Endothelial cell of umbilical vein (primary cell): Measurements from ENCODE around the gene NTN3. TPM values are rescaled to one million over a fixed set of nuclear protein-coding genes. Genes with fewer than 3 reads are reported as not detected.
A peak's percentile ranks its signal among the peaks of the same experiment; 100 is the strongest.

Experiments
- BruUV-seq: library from RNA; stranded (reverse); fragments of 400-500 nt; replicated peaks from 2 replicates; lab custom pipeline; 2021; lab: Mats Ljungman, UMichigan
- CTCF ChIA-PET: fragments of 300-600, 350-600 bp; sonication (Branson Sonifier 250); formaldehyde crosslinking; loops from one replicate; lab custom pipeline; 2021; ENCODE audit warnings: antibody characterized with exemption, inconsistent platforms; lab: Charles Lee
- POLR2A ChIA-PET: fragments of 300-600, 350-600 bp; sonication (Branson Sonifier 250); formaldehyde crosslinking; loops from one replicate; lab custom pipeline; 2021; ENCODE audit warnings: antibody characterized with exemption, inconsistent platforms; lab: Charles Lee
- DNase-seq: peaks from one replicate; pipeline ENCODE4 v3.0.0-alpha.2; 2011; ENCODE audit warnings: low read depth, low spot score
- FAIRE-seq: peaks from 2 replicates; lab custom pipeline; 2011; peaks lifted over from hg19 to GRCh38; lab: Jason Lieb, UNC
- H2AFZ ChIP-seq: 2 replicates; pipeline ENCODE4 v1.6.0; 2012; ENCODE audit warnings: low read depth, low read length, control low read depth, inconsistent platforms
- H3K27ac ChIP-seq: 2 replicates; pipeline ENCODE4 v1.5.1; 2011; ENCODE audit warnings: low read depth, mild to moderate bottlenecking, control low read depth, low read length, moderate library complexity; ENCODE audit not compliant: insufficient read depth
- H3K27me3 ChIP-seq, 2 experiments: 2 replicates each; pipeline versions ENCODE4 v1.6.0 to v1.6.1; 2011; ENCODE audit warnings: low read length in 2 of 2, mixed read lengths in 1 of 2; ENCODE audit not compliant: control insufficient read depth in 2 of 2, insufficient read depth in 2 of 2
- H3K36me3 ChIP-seq, 2 experiments: 2 replicates in 1 of 2; 3 replicates in 1 of 2; pipeline ENCODE4 v1.5.1; 2011; ENCODE audit warnings: low read length in 2 of 2, mild to moderate bottlenecking in 1 of 2, moderate library complexity in 1 of 2; ENCODE audit not compliant: control insufficient read depth in 2 of 2, insufficient read depth in 2 of 2; ENCODE audit errors: extremely low read depth in 1 of 2
- H3K4me1 ChIP-seq: 3 replicates; pipeline ENCODE4 v1.5.1; 2011; ENCODE audit warnings: mild to moderate bottlenecking, low read length; ENCODE audit not compliant: control insufficient read depth, insufficient read depth; ENCODE audit errors: extremely low read depth
- H3K4me2 ChIP-seq: 2 replicates; pipeline ENCODE4 v1.6.1; 2011; ENCODE audit warnings: low read length, control low read depth, mixed read lengths; ENCODE audit not compliant: insufficient read depth
- H3K4me3 ChIP-seq, 3 experiments: fragments of 200-600 bp in 1 of 3; sonication (generic), shearing (Covaris generic) in 1 of 3; replicated peaks in 1 of 3; 2 replicates each; pipeline ENCODE4 v1.5.1; 2011 to 2016; ENCODE audit warnings: control low read depth in 3 of 3, low read length in 3 of 3, mild to moderate bottlenecking in 2 of 3, inconsistent platforms in 1 of 3, low read depth in 1 of 3, moderate library complexity in 1 of 3; ENCODE audit not compliant: insufficient read depth in 1 of 3
- H3K79me2 ChIP-seq: 2 replicates; pipeline ENCODE4 v1.6.0; 2012; ENCODE audit warnings: low read length, inconsistent platforms; ENCODE audit not compliant: control insufficient read depth, insufficient read depth
- H3K9ac ChIP-seq: replicated peaks from 2 replicates; pipeline ENCODE3; 2011; ENCODE audit warnings: low read length, control low read depth; ENCODE audit not compliant: insufficient read depth; ENCODE audit errors: extremely low read depth
- H3K9me1 ChIP-seq: replicated peaks from 3 replicates; pipeline ENCODE4 v1.6.0; 2011; ENCODE audit warnings: mild to moderate bottlenecking, low read length; ENCODE audit not compliant: control insufficient read depth, insufficient read depth; ENCODE audit errors: extremely low read depth
- H3K9me3 ChIP-seq: replicated peaks from 2 replicates; pipeline ENCODE4 v1.5.1; 2012; ENCODE audit warnings: low read length, inconsistent platforms; ENCODE audit not compliant: control insufficient read depth, insufficient read depth
- H4K20me1 ChIP-seq: replicated peaks from 2 replicates; pipeline ENCODE3; 2011; ENCODE audit warnings: mild to moderate bottlenecking, low read length; ENCODE audit not compliant: control insufficient read depth, insufficient read depth; ENCODE audit errors: extremely low read depth
- CTCF ChIP-seq, 2 donors: IDR thresholded peaks; 1 replicate in 1 of 2; 2 replicates in 1 of 2; pipeline ENCODE4 v1.5.1; 2011; ENCODE audit warnings: low read length in 2 of 2, mild to moderate bottlenecking in 2 of 2, moderate library complexity in 2 of 2, control low read depth in 1 of 2, inconsistent platforms in 1 of 2, low read depth in 1 of 2; ENCODE audit not compliant: insufficient read depth in 1 of 2; ENCODE audit errors: extremely low read depth in 1 of 2
- EZH2 ChIP-seq: IDR thresholded peaks from 2 replicates; pipeline ENCODE4 v1.6.1; 2012; ENCODE audit warnings: borderline replicate concordance, low read depth, mild to moderate bottlenecking, moderate library complexity, low read length, inconsistent platforms; ENCODE audit not compliant: severe bottlenecking
- FOS ChIP-seq: IDR thresholded peaks from 2 replicates; pipeline ENCODE4 v1.6.1; 2011; ENCODE audit warnings: mild to moderate bottlenecking, low read length, moderate library complexity, borderline replicate concordance; ENCODE audit not compliant: insufficient read depth
- GATA2 ChIP-seq: IDR thresholded peaks from 2 replicates; pipeline ENCODE4 v1.7.0; 2011; ENCODE audit warnings: low read depth, mild to moderate bottlenecking, moderate library complexity, mixed read lengths, low read length; ENCODE audit not compliant: insufficient read length, insufficient read depth
- JUN ChIP-seq: IDR thresholded peaks from 2 replicates; pipeline ENCODE4 v1.6.1; 2011; ENCODE audit warnings: borderline replicate concordance, low read depth; ENCODE audit not compliant: insufficient read length, insufficient read depth
- MAX ChIP-seq: IDR thresholded peaks from 2 replicates; pipeline ENCODE4 v1.6.1; 2011; ENCODE audit not compliant: insufficient read depth, insufficient read length
- MYC ChIP-seq: IDR thresholded peaks from one replicate; pipeline ENCODE4 v1.6.1; 2011; ENCODE audit warnings: mild to moderate bottlenecking, low read depth, low read length
- POLR2A ChIP-seq: IDR thresholded peaks from 2 replicates; pipeline ENCODE4 v1.6.1; 2012; ENCODE audit warnings: low read depth, mild to moderate bottlenecking, control low read depth, low read length
- POLR2AphosphoS5 ChIP-seq: IDR thresholded peaks from 2 replicates; pipeline ENCODE4 v1.6.1; 2012; ENCODE audit warnings: low read depth, mild to moderate bottlenecking, control low read depth, low read length, moderate library complexity; ENCODE audit not compliant: insufficient read depth
- dilution Hi-C: fragments of 300-500 bp; cut with MboI; formaldehyde crosslinking; loops from one replicate; pipeline ENCODE4 v1.15.0; 2019; ENCODE audit warnings: low sequenced_read_pairs; ENCODE audit not compliant: extremely low pct_ligation_motif_present
- intact Hi-C: fragments of 100-400 bp; cut with micrococcal nuclease; formaldehyde crosslinking; loops from one replicate; pipeline ENCODE4 v1.10.0; 2022
- polyA plus RNA-seq, 4 experiments: library from polyadenylated mRNA; depleted of rRNA in 3 of 4; stranded (reverse) in 3 of 4; unstranded in 1 of 4; fragments of >200 nt; gene quantifications; 2 replicates each; pipeline versions ENCODE4 v1.2.1 to v1.2.3, GENCODE V29; 2011 to 2012; ENCODE audit warnings: missing spikeins in 1 of 4
- total RNA-seq: library from RNA; stranded (reverse); gene quantifications from 2 replicates; pipeline ENCODE4 v1.2.3, GENCODE V29; 2021

Gene NTN3
- total and polyA plus RNA-seq, 2 donors (not counting 3 experiments of a cell fraction or from before 2014, with no cell fraction given), result 0.15 TPM; not detected in 1

GRCh38 chr16:2511128-2511800 is 40.2 kb downstream of the NTN3 start:
- FAIRE-seq, result no peak
- no peak overlapping the region for H3K4me2 ChIP-seq
- no peak overlapping the region for H3K27ac ChIP-seq
- intact Hi-C loops (no loop called here), dilution Hi-C loops (no loop called here)
- H3K4me1 ChIP-seq, result peaks cover 12% of the 10 kb centered on the region
- peaks cover 2% of the 10 kb centered on the region for H4K20me1 ChIP-seq
- H3K9me1 ChIP-seq, result no peaks in the 10 kb centered on the region
- H2AFZ ChIP-seq, result peak overlapping the region; percentile 15
- H3K27me3 ChIP-seq, result no peaks in the 10 kb centered on the region
- no peak overlapping the region for H3K9ac ChIP-seq
- BruUV-seq, result no TSS peak
- peak; percentile 59 for DNase-seq
- H3K9me3 ChIP-seq, result no peaks in the 10 kb centered on the region
- no peaks in the 10 kb centered on the region for H3K36me3 ChIP-seq
- no peak overlapping the region for H3K4me3 ChIP-seq
- ChIA-PET POLR2A (no interaction called here), CTCF (interaction anchor here (1.2 kb wide), 1 partner anchor 10 kb away, joined by 5 read pairs; no protein-coding TSS in a partner anchor)
- peaks cover 24% of the 10 kb centered on the region for H3K79me2 ChIP-seq
- TF ChIP-seq JUN (no peak), POLR2A (no peak), FOS (no peak), GATA2 (no peak), MAX (no peak), POLR2AphosphoS5 (no peak), MYC (no peak), CTCF (IDR thresholded peaks at IDR 0.05; ENCODE audit: extremely low read depth in 1 of 2, insufficient read depth in 1 of 2, low read depth in 1 of 2, low read length in 2 of 2) (no peak), EZH2 (no peak)
